Testis (tissue), 2 donors: Measurements from ENCODE around the gene PXN.

Experiments
- CTCF ChIP-seq, 3 experiments: fragments of 450-650 bp in 2 of 3; fragments of 200-600 bp in 1 of 3; sonication (generic) in 1 of 3; IDR thresholded peaks; one replicate each; pipeline ENCODE4 v1.5.1; 2016 to 2019; ENCODE audit warnings: antibody characterized with exemption in 3 of 3, mild to moderate bottlenecking in 2 of 3, moderate library complexity in 1 of 3
- POLR2A ChIP-seq: fragments of 450-650 bp; IDR thresholded peaks from one replicate; pipeline ENCODE4 v1.6.1; 2017; ENCODE audit warnings: antibody characterized with exemption, mild to moderate bottlenecking, moderate library complexity

DNA sequence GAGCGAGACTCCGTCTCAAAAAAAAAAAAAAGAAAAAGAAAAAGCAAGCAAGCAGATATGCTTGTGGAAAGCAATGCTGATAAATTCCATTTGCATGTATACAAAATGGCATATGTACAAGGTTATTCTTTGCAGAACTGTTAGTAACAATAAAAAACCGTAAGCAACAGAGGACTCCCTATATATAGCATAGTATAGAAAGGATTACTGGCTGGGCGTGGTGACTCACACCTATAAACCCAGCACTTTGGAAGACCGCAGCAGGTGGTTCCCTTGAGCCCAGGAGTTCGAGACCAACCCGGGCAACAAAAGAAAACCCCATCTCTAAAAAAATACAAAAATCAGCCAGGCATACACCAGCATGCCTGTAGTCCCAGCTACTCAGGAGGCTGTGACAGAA is 84.6 kb downstream of the PXN start:
- TF ChIP-seq CTCF (IDR thresholded peaks at IDR 0.05): no peak
- TF ChIP-seq POLR2A: no peak
